Activated T-cell treated with anti-CD3 and anti-CD28 coated beads, Interleukin-2, amount 50 U/mL, for 48 hours (primary cell): ENCODE results near the gene DNAJC5.
"Not testable (repeated sequence)": the region's sequence is repeated elsewhere in the genome, so short reads cannot be mapped to it uniquely, and the experiment has no call there.

Experiments
- DNase-seq, 2 experiments: peaks; one replicate each; pipeline ENCODE4 v3.0.0-alpha.2; 2020

The DNAJC5 gene

DNA sequence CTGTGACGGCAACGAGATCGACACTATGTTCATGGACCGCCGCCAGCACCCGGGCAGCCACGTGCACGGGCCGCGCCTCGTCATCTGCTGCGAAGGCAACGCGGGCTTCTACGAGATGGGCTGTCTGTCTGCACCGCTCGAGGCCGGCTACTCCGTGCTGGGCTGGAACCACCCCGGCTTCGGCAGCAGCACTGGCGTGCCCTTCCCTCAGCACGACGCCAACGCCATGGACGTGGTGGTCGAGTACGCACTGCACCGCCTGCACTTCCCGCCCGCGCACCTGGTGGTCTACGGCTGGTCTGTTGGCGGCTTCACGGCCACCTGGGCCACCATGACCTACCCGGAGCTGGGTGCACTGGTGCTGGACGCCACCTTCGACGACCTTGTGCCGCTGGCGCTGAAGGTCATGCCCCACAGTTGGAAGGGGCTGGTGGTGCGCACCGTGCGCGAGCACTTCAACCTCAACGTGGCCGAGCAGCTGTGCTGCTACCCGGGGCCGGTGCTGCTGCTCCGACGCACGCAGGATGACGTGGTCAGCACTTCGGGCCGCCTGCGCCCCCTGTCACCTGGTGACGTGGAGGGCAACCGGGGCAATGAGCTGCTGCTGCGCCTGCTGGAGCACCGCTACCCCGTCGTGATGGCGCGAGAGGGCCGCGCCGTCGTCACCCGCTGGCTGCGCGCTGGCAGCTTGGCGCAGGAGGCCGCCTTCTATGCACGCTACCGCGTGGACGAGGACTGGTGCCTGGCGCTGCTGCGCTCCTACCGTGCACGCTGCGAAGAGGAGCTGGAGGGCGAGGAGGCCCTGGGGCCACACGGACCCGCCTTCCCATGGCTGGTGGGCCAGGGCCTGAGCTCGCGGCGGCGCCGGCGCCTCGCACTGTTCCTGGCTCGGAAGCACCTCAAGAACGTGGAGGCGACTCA is 32.7 kb upstream of the DNAJC5 start:
- DNase-seq, result no peak

DNA sequence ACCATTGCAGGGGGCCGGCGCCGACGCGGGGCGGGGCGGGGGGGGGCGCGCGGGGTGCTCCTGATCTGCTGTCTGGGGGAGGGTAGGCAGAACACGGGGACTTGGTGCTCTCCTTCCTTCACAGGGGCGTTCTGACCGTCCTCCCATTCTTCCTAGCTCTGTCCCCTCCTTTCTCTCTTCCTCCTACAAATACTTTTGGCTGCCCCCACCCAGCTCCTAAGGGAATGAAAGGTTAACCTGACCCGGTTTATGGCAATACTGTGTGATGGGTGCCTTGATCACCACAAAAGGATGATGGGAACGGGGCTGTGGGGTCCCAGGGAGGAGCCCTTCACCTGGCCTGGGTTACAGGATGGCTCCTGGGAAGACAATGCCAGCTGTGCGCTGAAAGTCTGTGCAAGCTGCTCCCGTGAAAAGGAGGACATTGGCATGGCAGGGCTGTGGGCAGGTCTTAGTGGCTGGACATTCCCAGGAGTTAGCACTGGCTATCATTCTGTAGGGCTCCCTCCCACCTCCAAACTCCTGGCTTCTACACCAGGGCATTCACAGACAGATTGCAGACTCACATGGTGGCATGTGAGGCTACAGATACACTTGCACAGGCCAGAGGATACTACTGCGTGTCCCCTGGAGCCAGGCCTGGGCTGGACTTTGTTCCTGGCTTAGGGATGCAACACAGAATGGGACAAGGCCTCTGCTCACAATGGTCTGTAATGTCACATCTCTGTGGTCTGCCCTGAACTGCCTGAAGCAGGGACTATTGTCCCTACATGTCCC is 31.7 kb upstream of the DNAJC5 start:
- DNase-seq, result no peak

DNA sequence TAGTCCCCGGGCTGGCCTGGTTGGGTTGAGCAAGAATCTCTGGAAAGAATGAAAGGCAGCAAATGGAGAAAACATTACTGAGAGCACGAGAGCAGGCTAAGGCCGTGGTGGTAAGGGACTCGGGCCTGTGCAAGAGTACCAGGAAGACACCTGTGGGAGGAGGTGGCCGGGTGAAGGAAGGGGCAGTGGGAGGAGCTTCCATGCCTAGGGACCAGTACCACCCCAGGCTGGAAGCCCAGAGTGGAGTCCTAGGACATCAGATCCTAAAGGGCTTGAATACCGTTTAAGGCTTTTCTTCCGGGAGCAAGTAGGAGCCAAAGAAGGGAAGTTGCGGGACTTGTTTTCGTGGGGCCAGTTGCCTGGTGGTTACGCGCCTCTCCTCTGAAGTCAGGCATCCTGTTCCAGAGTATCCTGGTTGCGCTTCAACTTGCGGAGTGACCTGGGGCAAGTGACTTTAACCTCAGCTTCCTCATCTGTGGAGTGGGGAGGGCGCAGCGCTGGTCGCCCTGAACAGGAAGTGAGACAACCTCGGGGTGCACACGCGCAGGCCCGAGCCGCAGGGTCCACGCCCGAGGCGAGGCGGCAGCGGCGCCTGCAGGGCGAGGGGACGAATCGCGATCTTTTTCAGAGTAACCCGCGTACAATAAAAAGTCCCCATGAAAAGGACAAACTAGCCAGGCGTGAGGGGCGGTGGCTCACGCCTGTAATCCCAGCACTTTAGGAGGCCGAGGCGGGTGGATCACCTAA is 31.0 kb upstream of the DNAJC5 start:
- DNase-seq, result peak; percentile 83 to 85

DNA sequence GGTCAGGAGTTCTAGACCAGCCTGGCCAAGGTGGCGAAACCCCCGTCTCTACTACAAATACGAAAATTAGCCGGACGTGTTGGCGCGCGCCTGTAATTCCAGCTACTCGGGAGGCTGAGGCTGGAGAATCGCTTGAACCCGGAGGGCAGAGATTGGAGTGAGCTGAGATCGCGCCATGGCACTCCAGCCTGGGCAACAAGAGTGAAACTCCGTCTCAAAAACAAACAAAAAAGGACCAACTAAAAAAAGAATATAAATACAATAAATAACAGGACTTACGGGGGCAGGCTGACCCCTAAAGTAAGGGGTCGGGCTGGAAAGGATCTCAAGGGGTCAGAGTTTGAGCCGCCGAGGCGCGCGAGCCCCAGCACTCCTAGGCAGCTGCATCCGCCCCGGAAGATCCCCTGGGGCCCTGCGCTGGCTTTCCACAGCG is 30.4 kb upstream of the DNAJC5 start:
- no peak for DNase-seq

DNA sequence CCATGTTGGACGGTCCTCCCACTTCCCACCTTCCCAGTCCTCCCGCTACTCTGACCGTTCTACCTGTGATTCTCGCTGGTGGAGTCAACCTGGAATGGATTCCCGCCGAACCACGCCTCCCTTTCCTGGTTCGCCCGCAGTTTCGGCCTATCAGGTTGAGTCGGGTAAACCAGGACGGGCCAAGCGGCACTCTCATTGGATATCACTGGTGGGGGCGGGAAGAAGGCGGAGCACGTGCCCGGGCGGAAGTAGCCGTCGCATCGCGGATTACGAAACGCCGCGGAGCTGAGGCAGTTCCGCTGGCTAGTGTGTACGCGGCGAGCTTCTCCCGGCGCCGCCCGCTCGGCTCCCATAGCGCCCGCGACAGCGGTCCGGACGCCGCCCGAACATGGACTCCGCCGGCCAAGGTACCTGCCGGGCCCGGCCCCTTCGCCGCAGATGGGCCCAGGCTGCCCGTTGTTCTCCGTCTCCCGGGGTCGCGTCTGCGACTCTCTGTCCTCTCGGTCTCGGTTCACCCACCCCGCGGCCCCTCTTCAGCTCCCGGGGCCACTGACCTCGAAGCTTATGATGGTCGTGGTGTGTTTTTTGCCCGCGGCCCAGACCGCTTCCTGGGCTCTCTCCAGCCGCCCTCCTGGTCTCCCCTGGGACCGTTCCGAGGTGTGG is 29.8 kb upstream of the DNAJC5 start, which contains the start of gene TPD52L2:
Gene TPD52L2 (plus strand): TSS at position 293 of the 663 bp plus-strand sequence. CDS start 96 bp downstream, at position 389.
- peak; percentile 98 to 99 for DNase-seq

DNA sequence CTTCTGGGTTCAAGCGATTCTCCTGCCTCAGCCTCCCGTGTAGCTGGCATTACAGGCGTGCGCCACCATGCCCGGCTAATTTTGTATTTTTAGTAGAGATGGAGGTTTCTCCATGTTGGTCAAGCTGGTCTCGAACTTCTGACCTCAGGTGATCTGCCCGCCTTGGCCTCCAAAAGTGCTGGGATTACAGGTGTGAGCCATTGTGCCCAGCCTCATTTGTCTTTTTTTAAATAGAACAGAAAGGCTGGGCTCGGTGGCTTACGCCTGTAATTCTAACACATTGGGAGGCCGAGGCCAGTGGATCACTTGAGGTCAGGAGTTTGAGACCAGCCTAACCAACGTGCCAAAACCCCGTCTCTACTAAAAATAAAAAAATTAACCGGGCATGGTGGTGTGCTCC is 27.9 kb upstream of the DNAJC5 start:
- not testable (repeated sequence) for DNase-seq

DNA sequence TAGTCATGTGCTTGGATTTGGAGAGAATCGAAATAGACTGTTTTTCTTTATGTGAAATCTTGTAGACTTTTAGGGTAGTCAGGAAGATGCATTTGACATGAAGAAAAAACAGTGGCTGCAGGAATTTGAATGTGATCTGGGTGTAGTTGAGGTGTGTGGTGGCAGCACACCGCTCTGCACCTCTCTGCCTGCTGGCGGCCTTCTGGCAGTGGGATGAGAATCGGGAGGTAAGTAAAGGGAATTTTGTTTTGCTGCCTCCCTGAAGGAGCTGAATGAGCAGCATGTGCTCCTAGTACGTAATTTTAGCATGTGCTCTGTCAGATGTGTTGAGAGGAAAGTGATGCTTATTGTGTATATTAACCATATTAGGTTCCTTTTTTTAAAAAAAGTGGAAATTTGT is 26.7 kb upstream of the DNAJC5 start:
- no peak for DNase-seq

DNA sequence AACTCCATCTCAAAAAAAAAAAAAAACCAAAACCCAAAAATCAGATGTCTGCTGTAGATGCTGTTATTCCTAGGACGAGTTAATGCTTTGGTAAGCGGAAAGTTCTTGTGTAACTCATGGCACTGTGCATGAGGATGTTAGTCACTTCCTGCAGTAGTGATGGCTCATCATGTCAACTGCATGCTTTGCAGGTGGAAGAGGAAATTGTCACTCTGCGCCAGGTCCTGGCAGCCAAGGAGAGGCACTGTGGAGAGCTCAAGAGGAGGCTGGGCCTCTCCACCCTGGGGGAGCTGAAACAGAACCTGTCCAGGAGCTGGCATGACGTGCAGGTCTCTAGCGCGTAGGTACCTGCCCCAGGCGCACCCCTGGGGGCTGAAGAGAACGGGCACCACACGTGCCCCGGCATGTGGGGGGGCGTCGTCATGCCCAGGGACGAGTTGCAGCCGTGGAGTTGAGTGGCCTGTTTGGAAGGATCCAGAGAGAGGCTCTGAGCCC is 21.4 kb upstream of the DNAJC5 start:
- DNase-seq, result peak; percentile 60 to 64

DNA sequence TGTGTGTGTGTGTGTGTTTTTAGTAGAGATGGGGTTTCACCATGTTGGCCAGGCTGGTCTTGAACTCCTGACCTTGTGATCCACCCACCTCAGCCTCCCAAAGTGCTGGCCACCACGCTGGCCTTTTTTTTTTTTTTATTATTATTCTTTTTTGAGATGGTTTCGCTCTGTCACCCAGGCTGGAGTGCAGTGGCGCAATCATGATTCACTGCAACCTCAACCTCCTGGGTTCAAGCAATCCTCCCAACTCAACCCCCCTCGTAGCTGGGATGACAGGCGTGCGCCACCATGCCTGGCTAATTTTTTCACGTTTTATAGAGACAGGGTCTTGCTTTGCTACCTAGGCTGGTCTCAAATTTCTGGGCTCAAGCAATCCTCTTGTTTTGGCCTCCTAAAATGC is 20.7 kb upstream of the DNAJC5 start:
- DNase-seq, result not testable (repeated sequence)

DNA sequence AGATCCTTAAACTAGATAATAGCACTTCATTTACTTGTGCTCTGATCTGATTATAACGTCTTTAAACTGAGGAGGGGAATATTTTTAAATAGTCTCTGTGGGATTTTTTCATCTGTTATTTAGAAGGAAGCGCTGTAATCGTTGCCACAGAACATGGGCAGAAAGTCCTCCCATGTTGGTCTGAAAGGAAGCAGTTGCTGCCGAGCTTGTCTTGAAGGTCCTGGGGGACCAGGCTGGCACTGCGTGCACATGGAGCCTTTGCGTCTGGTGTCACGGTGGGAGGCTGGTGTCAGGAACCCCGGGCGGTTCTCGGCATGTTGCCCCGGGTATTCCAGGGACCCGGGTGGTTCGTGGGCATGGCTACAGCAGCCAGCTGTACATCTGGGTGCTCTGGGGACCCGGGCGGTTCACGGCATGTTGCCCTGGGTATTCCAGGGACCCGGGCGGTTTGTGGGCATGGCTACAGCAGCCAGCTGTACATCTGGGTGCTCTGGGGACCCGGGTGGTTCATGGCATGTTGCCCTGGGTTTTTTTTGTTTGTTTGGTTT is 18.4 kb upstream of the DNAJC5 start:
- no peak for DNase-seq

DNA sequence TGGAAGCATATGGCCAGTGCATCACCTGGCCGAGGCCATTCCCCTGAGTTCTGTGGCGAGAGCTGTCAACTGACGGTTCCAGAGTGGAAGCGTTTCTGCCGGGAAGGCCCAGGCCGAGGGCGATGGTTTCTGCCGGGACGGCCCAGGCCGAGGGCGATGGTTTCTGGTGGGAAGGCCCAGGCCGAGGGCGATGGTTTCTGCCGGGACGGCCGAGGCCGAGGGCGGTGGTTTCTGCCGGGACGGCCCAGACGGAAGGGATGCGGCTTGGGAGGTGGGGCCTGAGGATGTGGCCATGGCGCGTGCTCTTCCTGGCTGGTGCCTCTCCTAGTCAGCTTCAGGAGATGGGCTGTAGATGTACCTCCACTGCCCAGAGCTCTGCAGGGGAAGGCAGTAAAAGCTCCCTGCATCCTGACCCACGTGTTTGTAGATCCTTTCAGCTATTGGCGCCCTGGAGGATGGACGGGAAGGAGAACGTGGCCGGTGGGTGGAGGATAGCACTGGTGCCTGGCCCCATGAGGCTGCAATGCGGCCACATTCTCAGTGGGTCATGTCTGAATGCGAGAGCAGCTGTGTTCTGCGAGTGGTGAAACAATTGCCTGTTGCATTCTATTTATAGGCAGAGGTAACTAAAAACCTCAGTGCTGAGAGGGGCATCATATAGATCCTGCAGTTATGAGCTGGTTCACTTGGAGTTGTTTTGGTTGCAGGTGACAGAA is 17.0 kb upstream of the DNAJC5 start:
- no peak for DNase-seq

DNA sequence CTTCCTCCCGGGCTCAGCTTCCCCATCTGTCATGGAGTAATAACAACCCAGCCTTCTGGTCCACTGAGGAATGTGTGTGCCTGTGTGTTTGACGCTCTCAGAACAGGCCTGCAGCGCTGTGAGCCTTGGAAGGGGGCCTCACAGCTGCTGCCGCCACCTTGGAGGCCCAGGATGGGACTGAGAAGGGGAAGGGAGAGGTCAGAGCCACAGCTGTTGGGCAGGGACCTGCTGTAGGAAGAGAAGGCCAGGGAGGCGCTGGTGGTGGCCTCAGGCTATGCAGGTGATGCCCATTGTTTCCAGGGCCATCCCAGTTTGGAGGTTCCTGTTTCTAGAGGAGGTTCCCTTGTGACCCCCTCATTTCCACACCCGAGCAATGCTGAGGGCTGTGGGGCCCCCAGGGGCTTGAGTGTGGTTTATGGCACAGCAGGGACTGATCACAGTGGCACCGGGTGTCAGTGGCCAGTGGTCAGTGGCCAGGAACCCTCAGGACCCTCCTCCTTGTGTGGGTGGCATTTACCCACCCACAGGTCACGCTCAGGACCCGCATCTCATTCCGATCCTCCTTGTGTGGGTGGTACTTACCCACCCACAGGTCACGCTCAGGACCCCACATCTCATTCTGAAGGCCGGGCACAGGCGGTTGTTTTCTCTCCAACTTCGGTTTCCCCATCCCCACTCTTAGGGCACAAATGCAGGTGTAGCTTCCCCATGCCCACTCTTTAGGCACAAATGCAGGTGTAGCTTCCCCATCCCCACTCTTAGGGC is 15.8 kb upstream of the DNAJC5 start:
- no peak for DNase-seq

DNA sequence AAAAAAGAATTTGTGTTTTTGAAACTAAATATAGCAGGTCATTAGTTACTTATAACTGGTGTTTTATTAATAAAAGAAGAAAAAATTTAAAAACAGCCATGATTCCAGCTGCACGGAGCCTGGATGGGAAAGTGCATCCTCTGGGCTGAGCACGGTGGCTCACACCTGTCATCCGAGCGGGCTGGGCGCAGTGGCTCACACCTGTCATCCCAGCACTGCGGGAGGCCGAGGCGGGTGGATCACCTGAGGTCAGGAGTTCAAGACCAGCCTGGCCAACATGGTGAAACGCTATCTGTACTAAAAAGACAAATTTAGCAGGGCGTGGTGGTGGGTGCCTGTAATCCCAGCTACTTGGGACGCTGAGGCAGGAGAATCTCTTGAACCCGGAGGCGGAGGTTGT is 14.0 kb upstream of the DNAJC5 start:
- DNase-seq, result not testable (repeated sequence)

DNA sequence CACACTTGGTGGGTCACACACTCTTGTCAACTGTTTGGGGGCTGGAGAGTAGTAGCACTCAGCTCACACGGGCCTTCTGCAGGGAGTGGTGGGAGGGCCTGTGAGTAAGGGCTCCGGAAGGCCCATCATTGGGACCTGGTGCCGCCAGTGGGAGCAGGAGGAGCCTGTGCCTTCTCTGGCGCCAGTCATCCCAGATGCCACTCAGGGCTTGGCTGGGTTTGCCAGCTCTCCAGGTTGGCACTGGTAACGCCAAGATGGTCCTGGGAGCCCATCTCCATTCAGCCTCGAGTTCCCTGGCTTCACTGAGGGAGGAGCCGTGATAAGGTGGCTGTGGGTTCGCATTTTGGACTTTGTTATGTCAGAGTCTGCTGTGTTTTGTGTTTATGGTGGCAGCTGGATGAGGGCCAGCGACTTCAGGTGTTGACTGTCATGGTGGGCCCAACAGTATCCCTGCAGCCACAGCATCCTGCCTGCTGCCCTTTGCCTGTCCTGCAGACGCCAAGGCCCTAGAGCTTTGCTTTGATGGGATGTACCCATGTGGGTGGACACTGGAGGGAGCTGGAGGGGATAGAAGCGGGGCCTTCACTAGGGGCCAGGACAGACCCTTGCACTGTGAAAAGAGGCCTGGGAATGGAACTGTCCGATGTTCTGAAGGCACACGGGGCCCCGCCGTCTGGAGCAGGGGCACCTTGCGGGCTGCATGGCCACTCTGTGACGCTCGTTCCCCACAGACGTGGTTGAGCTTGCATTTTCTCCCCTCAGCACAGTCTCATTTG is 13.3 kb upstream of the DNAJC5 start:
- no peak for DNase-seq

DNA sequence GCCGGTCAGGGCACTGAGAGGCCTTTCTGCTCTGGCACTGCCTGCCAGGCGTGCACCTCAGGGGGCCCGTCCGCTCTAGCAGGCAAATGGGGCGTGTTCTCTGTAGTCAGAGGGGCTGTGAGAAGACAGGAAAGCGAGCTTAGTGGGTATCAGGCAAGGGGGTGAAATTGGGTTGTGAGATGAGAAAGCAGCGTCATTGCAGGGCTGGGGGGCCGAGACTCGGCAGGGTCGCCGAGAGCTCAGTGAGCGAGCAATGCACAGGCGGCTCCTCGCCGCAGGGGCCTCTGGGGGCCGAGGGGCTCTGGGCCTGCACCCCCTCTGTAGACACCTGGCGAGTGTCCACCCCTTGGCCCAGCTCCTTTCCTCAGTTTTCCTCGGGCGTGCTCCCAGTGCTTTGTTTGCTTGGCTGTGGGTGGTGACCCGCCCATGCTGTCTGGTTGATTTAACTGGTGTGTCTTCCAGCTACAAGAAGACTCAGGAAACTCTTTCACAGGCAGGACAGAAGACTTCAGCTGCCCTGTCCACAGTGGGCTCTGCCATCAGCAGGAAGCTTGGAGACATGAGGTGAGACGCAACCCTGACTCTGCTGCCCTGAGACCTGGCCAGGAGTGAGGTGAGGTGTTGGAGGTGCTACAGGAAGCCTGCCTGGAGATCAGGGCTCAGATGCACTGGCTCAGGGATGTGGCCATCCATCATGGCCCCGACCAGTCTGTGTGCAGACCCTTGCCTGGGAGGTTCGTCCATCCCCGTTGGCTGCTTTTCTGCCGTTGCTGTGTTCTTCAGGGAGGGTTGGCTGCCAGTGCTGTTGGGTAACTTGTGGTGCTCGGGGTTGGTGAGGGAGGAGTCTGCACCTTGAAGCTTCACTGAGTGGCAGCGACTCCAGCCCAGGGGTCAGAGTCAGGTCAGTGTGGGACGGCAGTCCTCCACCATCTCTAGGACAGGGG is 12.4 kb upstream of the DNAJC5 start:
- DNase-seq, result no peak

DNA sequence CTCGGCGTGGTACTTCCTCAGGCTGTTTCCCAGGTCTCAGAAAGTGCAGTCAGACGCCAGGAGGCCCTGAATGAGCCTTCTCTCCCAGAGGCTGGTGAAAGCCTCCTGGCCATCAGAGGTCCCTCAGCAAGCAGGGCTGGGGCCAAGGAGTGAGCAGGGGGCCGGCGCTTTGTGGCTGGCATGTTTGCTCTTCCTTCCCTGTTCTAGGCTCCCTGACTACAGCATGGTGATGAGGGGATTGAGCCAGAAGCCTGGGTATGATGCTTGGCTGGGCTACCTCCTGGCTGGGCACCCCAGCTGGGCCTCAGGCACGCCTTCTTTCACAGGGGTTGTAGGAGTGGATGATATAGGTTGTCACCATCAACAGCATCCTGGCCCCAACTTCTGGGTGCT is 11.7 kb upstream of the DNAJC5 start:
- no peak for DNase-seq

DNA sequence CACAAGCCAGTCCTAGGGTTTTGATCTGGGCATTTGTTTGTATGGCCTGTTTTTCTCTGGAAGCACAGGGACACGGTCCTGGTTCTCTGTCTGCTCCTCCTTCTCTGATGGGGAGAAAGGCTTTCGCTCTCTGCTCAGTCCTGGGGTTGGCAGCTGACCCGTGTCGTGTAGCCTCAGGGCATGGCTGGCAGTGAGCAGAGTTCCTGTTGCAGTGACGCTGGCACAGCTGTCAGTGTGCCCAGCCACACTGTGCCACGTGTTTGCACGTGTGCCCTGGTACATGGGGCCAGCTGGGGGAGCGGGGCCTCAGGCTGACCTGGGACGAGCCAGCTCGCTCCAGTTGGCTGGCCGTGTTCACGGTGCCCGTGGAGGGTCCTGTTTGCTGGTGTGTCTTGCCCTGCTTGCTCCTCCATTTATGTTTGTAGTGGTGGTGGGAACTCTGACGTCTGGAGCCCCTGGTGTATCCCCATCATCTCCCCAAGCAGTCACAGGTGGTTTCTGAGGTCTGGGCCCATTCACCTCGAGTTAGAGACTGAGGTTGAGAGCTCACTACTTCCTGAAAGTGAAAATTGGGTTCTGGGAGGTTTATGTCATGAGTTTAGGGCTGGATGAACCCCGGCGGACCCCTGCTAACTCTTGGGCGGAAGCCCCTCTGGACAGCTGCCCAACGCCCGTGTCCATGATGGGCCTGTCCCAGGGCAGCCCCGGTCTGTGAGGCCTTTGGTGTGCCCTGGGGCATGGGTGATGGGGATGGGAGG is 10.2 kb upstream of the DNAJC5 start:
- DNase-seq, result no peak
